HEK293 (cell line): ENCODE data around the gene CYP26B1.

Experiments used
- FEZF1 ChIP-seq: fragments of 450-650 bp; formaldehyde crosslinking; IDR thresholded peaks from 2 replicates; pipeline ENCODE4 v1.5.1; 2016; ENCODE audit warnings: missing biosample characterization, missing genetic modification characterization
- GLIS1 ChIP-seq: fragments of 450-650 bp; formaldehyde crosslinking; IDR thresholded peaks from 2 replicates; pipeline ENCODE4 v1.5.1; 2016; ENCODE audit warnings: missing biosample characterization, missing genetic modification characterization
- INSM2 ChIP-seq: fragments of 450-650 bp; formaldehyde crosslinking; IDR thresholded peaks from 2 replicates; pipeline ENCODE4 v1.5.1; 2016; ENCODE audit warnings: missing biosample characterization, missing genetic modification characterization
- KLF1 ChIP-seq: fragments of 450-650 bp; formaldehyde crosslinking; IDR thresholded peaks from 2 replicates; pipeline ENCODE4 v1.5.1; 2016; ENCODE audit warnings: missing biosample characterization, missing genetic modification characterization
- OSR2 ChIP-seq: fragments of 450-650 bp; formaldehyde crosslinking; IDR thresholded peaks from 2 replicates; pipeline ENCODE4 v1.5.1; 2016; ENCODE audit warnings: missing biosample characterization, missing genetic modification characterization
- RBAK ChIP-seq: fragments of 450-650 bp; formaldehyde crosslinking; IDR thresholded peaks from 2 replicates; pipeline ENCODE4 v1.5.1; 2016; ENCODE audit warnings: missing biosample characterization, missing genetic modification characterization
- SP7 ChIP-seq: fragments of 450-650 bp; formaldehyde crosslinking; IDR thresholded peaks from 2 replicates; pipeline ENCODE4 v1.5.1; 2016; ENCODE audit warnings: missing biosample characterization, missing genetic modification characterization
- ZBTB17 ChIP-seq: fragments of 450-650 bp; formaldehyde crosslinking; IDR thresholded peaks from 2 replicates; pipeline ENCODE4 v1.5.1; 2016; ENCODE audit warnings: missing biosample characterization, missing genetic modification characterization
- ZBTB20 ChIP-seq: fragments of 450-650 bp; formaldehyde crosslinking; IDR thresholded peaks from 2 replicates; pipeline ENCODE4 v1.5.1; 2016; ENCODE audit warnings: missing biosample characterization, missing genetic modification characterization
- ZBTB48 ChIP-seq: fragments of 450-650 bp; formaldehyde crosslinking; IDR thresholded peaks from 2 replicates; pipeline ENCODE4 v1.5.1; 2016; ENCODE audit warnings: missing biosample characterization, missing genetic modification characterization
- ZEB2 ChIP-seq: fragments of 450-650 bp; formaldehyde crosslinking; IDR thresholded peaks from 2 replicates; pipeline ENCODE4 v1.5.1; 2016; ENCODE audit warnings: missing biosample characterization, missing genetic modification characterization
- ZNF221 ChIP-seq: fragments of 450-650 bp; formaldehyde crosslinking; IDR thresholded peaks from 2 replicates; pipeline ENCODE4 v1.5.1; 2017; ENCODE audit warnings: missing biosample characterization, missing genetic modification characterization, borderline replicate concordance
- ZNF223 ChIP-seq: fragments of 450-650 bp; formaldehyde crosslinking; IDR thresholded peaks from 2 replicates; pipeline ENCODE4 v1.5.1; 2016; ENCODE audit warnings: missing biosample characterization, missing genetic modification characterization
- ZNF280C ChIP-seq: fragments of 450-650 bp; formaldehyde crosslinking; IDR thresholded peaks from 2 replicates; pipeline ENCODE4 v1.5.1; 2016; ENCODE audit warnings: missing biosample characterization, missing genetic modification characterization
- ZNF335 ChIP-seq: fragments of 450-650 bp; formaldehyde crosslinking; conservative IDR thresholded peaks from 2 replicates; pipeline ENCODE4 v1.5.1; 2016; ENCODE audit warnings: missing biosample characterization, missing genetic modification characterization
- ZNF37A ChIP-seq: fragments of 450-650 bp; IDR thresholded peaks from 2 replicates; pipeline ENCODE4 v1.5.1; 2018; ENCODE audit warnings: missing biosample characterization, missing genetic modification characterization
- ZNF394 ChIP-seq: fragments of 450-650 bp; formaldehyde crosslinking; IDR thresholded peaks from 2 replicates; pipeline ENCODE4 v1.5.1; 2016; ENCODE audit warnings: missing biosample characterization, missing genetic modification characterization, mild to moderate bottlenecking, moderate library complexity, borderline replicate concordance
- ZNF521 ChIP-seq: fragments of 450-650 bp; formaldehyde crosslinking; IDR thresholded peaks from 2 replicates; pipeline ENCODE4 v1.5.1; 2017; ENCODE audit warnings: missing biosample characterization, mild to moderate bottlenecking, missing genetic modification characterization
- ZNF580 ChIP-seq: fragments of 450-650 bp; formaldehyde crosslinking; IDR thresholded peaks from 2 replicates; pipeline ENCODE4 v1.5.1; 2016; ENCODE audit warnings: missing biosample characterization, missing genetic modification characterization
- ZNF791 ChIP-seq: fragments of 450-650 bp; formaldehyde crosslinking; IDR thresholded peaks from 2 replicates; pipeline ENCODE4 v1.5.1; 2016; ENCODE audit warnings: missing biosample characterization, missing genetic modification characterization
- TF ChIP-seq, protein P1 (sequence below): fragments of 450-650 bp; formaldehyde crosslinking; optimal IDR thresholded peaks from 2 replicates; pipeline ENCODE3; 2016; ENCODE audit warnings: missing biosample characterization, mild to moderate bottlenecking, missing genetic modification characterization
- TF ChIP-seq, protein P2 (sequence below): fragments of 450-650 bp; formaldehyde crosslinking; IDR thresholded peaks from 2 replicates; pipeline ENCODE4 v1.5.0; 2017; ENCODE audit warnings: missing biosample characterization, missing genetic modification characterization, borderline replicate concordance

Gene CYP26B1

GRCh38 chr2:72115110-72116080 lies 32.3 kb downstream of the CYP26B1 start (continued):
- TF ChIP-seq ZNF580 (tag by site-specific recombination), result no peak
- TF ChIP-seq OSR2 (tag by site-specific recombination), result no peak
- TF ChIP-seq ZNF37A (tag by site-specific recombination), result no peak
- no peak for TF ChIP-seq ZNF223 (tag by site-specific recombination)
- TF ChIP-seq ZBTB17, result no peak
- TF ChIP-seq INSM2 (tag by site-specific recombination), result no peak
- peak; percentile 18; the same call in 1 of the 2 replicates for TF ChIP-seq ZBTB48 (tag by site-specific recombination)
- peak; percentile 79 for TF ChIP-seq ZNF335
- TF ChIP-seq ZNF521, result no peak
- 0 out of 2 replicates have a peak, but pooled peaks have one; percentile 19 for TF ChIP-seq ZEB2 (tag by site-specific recombination)
- TF ChIP-seq, protein P1, sequence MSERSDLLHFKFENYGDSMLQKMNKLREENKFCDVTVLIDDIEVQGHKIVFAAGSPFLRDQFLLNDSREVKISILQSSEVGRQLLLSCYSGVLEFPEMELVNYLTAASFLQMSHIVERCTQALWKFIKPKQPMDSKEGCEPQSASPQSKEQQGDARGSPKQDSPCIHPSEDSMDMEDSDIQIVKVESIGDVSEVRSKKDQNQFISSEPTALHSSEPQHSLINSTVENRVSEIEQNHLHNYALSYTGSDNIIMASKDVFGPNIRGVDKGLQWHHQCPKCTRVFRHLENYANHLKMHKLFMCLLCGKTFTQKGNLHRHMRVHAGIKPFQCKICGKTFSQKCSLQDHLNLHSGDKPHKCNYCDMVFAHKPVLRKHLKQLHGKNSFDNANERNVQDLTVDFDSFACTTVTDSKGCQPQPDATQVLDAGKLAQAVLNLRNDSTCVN (tag by site-specific recombination), result no peak
- no peak for TF ChIP-seq ZNF280C (tag by site-specific recombination)
- TF ChIP-seq ZNF791 (tag by site-specific recombination), result no peak
- TF ChIP-seq RBAK, result no peak
- TF ChIP-seq KLF1 (tag by site-specific recombination), result peak; percentile 75
- TF ChIP-seq FEZF1 (tag by site-specific recombination), result 0 out of 2 replicates have a peak, but pooled peaks have one; percentile 8
- TF ChIP-seq ZNF394 (tag by site-specific recombination), result 0 out of 2 replicates have a peak, but pooled peaks have one; percentile 23
- TF ChIP-seq GLIS1 (tag by site-specific recombination), result no peak
- TF ChIP-seq ZBTB20, result peak; percentile 17; the same call in 1 of the 2 replicates
- 0 out of 2 replicates have a peak, but pooled peaks have one; percentile 20 for TF ChIP-seq SP7 (tag by site-specific recombination)
- no peak for TF ChIP-seq ZNF221
- TF ChIP-seq, protein P2, sequence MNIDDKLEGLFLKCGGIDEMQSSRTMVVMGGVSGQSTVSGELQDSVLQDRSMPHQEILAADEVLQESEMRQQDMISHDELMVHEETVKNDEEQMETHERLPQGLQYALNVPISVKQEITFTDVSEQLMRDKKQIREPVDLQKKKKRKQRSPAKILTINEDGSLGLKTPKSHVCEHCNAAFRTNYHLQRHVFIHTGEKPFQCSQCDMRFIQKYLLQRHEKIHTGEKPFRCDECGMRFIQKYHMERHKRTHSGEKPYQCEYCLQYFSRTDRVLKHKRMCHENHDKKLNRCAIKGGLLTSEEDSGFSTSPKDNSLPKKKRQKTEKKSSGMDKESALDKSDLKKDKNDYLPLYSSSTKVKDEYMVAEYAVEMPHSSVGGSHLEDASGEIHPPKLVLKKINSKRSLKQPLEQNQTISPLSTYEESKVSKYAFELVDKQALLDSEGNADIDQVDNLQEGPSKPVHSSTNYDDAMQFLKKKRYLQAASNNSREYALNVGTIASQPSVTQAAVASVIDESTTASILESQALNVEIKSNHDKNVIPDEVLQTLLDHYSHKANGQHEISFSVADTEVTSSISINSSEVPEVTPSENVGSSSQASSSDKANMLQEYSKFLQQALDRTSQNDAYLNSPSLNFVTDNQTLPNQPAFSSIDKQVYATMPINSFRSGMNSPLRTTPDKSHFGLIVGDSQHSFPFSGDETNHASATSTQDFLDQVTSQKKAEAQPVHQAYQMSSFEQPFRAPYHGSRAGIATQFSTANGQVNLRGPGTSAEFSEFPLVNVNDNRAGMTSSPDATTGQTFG (tag by site-specific recombination), result no peak
